OCI-LY7 (cell line): ENCODE results near the gene KREMEN1.

Source experiments
- EZH2phosphoT487 ChIP-seq: fragments of 200-600 bp; sonication (generic); IDR thresholded peaks from 2 replicates; pipeline ENCODE4 v1.6.1; 2018; ENCODE audit warnings: low read depth, borderline replicate concordance, mild to moderate bottlenecking, mixed run types, antibody characterized with exemption, low read length, moderate library complexity, mixed read lengths
- TF ChIP-seq, protein P1 (sequence below): fragments of 200-600 bp; sonication (generic); conservative IDR thresholded peaks from 2 replicates; pipeline ENCODE4 v1.5.1; 2014; ENCODE audit warnings: mild to moderate bottlenecking, antibody characterized with exemption, low read length, moderate library complexity, mixed read lengths

DNA sequence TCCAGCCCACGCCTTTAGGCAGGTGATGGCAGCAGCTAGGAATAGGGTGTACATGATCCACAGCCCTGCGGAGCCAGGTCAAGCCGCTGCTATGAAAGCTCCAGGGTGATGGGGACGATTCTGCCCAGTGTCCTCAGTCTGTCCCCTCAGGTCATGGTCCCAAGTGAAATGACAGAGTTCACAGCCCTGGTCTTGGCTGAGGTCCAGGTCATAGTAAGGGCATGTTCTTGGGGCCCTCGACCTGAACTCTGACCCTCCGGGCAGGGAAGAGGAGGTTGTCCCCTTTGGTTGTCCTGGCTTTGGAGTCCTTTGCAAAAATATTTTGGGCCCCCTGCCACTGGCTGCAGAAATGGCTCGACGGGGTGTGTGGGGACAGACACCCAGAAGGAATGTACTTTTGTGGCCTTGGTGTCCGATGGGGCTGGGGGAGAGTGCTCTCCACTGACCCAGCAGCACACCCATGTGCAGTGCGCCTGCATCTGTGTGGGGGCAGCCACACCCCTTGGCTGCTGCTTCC is 18.5 kb upstream of the KREMEN1 start:
- TF ChIP-seq, protein P1, sequence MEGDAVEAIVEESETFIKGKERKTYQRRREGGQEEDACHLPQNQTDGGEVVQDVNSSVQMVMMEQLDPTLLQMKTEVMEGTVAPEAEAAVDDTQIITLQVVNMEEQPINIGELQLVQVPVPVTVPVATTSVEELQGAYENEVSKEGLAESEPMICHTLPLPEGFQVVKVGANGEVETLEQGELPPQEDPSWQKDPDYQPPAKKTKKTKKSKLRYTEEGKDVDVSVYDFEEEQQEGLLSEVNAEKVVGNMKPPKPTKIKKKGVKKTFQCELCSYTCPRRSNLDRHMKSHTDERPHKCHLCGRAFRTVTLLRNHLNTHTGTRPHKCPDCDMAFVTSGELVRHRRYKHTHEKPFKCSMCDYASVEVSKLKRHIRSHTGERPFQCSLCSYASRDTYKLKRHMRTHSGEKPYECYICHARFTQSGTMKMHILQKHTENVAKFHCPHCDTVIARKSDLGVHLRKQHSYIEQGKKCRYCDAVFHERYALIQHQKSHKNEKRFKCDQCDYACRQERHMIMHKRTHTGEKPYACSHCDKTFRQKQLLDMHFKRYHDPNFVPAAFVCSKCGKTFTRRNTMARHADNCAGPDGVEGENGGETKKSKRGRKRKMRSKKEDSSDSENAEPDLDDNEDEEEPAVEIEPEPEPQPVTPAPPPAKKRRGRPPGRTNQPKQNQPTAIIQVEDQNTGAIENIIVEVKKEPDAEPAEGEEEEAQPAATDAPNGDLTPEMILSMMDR, result no peak
- no peak for TF ChIP-seq EZH2phosphoT487
